Subcutaneous adipose tissue (tissue), 4 donors: ENCODE measurements around the gene ATP5F1C. TPM values are rescaled to one million over a fixed set of nuclear protein-coding genes. Genes with fewer than 3 reads are reported as not detected.

Source experiments
- total RNA-seq, 4 donors: library from RNA; depleted of rRNA; stranded (reverse); fragments of >200 nt; gene quantifications; one replicate each; pipeline ENCODE4 v1.1.0, GENCODE V29; 2016
- TF ChIP-seq, protein P1 (sequence below): fragments of 450-650 bp; IDR thresholded peaks from one replicate; pipeline ENCODE4 v1.5.1; 2016; ENCODE audit warnings: low read depth, mild to moderate bottlenecking, control low read depth, antibody characterized with exemption, moderate library complexity

The ATP5F1C gene
- total RNA-seq, 4 donors from 2014 or later = 170 to 382 (median 237) TPM

DNA sequence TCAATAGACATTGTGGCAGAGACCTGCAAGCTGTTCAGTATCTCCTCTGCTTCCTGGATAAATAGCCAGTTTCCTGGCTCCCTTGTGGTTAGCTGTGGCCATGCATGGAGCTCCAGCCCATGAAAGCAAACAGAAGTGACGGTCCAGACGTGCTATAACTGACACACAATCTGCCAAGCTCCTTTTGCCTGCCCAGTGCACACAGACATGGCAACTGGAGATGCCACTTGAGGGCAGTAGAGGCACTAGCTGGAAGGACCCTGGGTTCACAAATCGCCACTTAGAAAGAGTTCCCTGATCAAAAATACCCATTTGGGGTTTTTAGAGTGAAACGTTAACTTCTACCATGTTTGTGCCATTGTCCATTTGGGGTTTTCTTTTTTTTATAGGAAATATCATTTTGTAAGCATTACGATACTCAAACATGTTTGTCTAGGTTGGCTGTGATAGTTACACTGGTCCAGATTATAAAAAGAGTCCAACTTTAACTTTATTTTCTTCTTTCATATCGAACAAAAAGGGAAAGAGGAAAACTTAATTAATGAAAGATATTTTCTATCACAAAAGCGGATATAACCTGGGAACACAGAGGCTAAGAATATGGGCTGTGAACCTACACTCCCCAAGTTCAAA, 31.5 kb upstream of the ATP5F1C start:
- TF ChIP-seq, protein P1, sequence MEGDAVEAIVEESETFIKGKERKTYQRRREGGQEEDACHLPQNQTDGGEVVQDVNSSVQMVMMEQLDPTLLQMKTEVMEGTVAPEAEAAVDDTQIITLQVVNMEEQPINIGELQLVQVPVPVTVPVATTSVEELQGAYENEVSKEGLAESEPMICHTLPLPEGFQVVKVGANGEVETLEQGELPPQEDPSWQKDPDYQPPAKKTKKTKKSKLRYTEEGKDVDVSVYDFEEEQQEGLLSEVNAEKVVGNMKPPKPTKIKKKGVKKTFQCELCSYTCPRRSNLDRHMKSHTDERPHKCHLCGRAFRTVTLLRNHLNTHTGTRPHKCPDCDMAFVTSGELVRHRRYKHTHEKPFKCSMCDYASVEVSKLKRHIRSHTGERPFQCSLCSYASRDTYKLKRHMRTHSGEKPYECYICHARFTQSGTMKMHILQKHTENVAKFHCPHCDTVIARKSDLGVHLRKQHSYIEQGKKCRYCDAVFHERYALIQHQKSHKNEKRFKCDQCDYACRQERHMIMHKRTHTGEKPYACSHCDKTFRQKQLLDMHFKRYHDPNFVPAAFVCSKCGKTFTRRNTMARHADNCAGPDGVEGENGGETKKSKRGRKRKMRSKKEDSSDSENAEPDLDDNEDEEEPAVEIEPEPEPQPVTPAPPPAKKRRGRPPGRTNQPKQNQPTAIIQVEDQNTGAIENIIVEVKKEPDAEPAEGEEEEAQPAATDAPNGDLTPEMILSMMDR = no peak

DNA sequence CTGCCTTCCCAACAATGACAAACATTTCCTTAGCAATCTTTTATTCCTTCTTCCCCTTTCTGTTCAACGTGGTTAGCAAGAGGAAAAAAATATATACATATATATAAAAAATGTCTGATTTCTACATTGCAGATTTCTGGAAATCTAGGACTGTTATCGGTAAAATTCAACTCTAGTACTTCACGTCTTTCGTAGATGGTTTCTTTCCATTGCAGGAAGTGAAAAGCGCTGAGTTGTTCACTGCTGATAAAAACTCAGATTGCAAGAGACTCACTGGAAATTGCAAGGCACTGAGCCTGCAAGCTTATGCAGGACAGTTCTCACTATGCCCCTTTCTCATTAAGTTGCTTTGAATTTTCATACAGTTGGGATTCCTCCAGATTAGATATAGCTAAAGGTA, 24.0 kb upstream of the ATP5F1C start:
- TF ChIP-seq, protein P1 = no peak

DNA sequence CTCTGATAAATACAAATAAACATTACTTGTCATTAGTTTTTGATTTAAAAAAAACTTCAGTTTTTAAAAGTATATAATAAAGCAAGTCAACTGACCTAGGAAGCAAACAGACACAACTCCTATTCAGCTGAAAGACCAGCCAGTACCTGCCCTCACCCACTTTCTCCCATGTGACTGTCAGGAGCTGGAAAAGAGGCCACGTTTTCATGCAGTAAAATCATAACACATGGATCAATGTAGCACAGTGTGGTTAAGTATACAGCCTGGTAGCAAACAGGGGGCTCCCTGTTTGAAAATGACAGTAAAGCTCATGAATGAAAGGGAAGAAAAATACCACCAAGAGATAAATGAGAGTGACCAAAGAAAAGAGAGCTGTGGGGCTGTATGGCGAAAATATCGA, 21.7 kb upstream of the ATP5F1C start:
- TF ChIP-seq, protein P1 = no peak

DNA sequence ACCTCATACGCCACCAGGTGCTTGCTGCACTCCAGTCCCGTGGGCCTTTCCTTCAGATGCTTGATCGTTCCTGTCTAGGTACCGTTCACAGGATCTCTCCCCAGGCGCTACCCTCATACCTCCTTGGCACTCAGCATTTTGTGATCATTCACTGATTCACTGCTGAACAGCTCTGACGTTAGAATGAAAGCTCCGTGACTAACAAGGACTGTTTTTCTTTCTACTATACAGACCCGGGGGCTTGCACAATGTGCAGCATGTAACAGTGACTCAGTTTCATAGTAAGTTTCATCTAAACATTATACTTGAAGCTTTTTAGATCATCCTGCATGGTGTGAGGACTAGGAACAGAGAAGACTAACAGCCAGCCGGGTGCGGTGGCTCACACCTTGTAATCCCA, 20.8 kb upstream of the ATP5F1C start:
- TF ChIP-seq, protein P1 = no peak

DNA sequence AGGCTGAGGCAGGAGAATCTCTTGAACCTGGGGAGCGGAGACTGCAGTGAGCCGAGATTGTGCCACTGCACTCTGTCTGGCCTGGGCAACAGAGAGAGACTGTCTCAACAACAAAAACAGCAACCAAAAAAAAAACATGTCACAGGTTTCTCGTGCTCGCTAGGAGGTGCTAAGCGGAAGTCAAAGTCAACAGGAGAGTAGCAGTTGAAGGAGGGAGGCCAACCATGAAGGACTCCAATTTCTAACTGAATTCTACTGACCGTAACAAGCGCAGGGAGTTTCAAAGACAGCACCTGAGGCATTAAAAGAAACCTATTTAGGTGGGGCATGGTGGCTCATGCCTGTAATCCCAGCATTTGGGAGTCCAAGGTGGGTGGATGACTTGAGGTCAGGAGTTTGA, 19.6 kb upstream of the ATP5F1C start:
- TF ChIP-seq, protein P1 = no peak

DNA sequence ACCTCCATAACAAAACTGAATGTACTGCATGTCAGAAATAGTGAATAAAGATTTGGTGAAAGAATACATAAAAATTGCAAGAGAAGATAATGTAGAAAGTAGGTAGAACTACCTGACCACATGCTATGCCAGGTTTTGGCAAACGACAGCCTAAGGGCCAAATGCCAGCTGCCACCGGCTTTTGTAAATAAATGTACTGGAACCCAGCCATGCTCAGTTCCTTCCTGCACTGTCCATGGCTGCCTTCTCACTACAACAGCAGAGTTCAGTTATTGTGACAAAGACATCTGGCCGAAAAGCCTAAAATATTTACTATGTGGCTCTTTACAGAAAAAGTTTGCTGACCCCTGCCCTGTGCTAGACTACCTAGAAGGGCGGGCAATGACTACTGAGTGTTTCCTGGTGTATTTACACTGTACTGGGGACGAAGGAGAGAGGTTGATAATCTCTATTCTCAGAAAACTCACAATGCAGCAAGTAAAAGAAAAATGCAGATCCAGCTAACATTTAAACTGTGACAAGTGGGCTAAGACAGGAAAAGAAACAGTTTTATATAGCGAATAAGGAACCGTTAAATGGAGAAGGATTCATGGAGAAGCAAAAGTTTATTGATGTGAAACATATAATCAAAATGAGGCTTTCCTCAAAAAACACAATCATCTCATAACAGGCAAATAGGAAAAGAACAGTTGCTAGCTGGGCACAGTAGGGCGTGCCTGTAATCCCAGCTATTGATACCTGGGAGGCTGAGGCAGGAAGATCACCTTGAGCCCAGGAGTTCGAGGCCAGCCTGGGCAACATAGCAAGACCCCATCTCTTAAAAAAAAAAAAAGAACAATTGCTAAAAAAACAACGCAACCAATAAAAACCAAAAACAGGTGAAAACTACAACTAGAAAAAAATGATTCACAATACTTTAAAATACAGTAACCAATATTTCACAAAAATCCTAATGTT, 13.9 kb upstream of the ATP5F1C start:
- TF ChIP-seq, protein P1 = no peak

DNA sequence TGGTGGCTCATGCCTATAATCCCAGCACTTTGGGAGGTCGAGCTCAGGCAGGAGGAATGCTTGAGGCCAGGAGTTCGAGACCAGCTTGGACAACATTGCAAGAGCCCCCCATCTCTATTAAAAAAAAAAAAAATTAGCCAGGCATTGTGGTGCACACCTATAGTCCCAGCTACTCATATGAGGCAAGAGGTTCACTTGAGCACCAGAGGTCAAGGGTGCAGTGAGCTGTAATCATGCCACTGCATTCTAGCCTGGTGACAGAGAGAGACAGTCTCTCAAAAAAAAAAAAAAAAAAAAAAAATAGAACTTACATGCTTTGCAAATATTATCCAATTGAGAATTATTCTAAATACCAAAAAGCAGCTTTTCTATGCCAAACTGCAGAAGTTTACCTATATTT, 11.2 kb upstream of the ATP5F1C start:
- TF ChIP-seq, protein P1 = no peak
